ENCODE measurements around the gene STAM2.

GRCh38 chr2:152201466-152201830, 25.9 kb upstream of the STAM2 start:
- TF ChIP-seq CTCF (conservative IDR thresholded peaks at IDR 0.05; ENCODE audit: low read length), result no peak
- no peak for TF ChIP-seq EZH2phosphoT487 (IDR thresholded peaks at IDR 0.05; ENCODE audit: borderline replicate concordance)

All from Loucy (cell line).